HG03575 (cell line): Measurements from ENCODE around the gene PPEF1.
A peak's percentile ranks its signal among the peaks of the same experiment; 100 is the strongest.
"Not testable (repeated sequence)": the region's sequence is repeated elsewhere in the genome, so short reads cannot be mapped to it uniquely, and the experiment has no call there.

Source experiments
- ATAC-seq: cut with Tn5 transposase; IDR thresholded peaks from one replicate; pipeline ENCODE4 v1.9.1; 2021; ENCODE audit not compliant: unreplicated experiment, insufficient number of reproducible peaks, low FRiP score; ENCODE audit errors: extremely low read depth

PPEF1 gene

DNA sequence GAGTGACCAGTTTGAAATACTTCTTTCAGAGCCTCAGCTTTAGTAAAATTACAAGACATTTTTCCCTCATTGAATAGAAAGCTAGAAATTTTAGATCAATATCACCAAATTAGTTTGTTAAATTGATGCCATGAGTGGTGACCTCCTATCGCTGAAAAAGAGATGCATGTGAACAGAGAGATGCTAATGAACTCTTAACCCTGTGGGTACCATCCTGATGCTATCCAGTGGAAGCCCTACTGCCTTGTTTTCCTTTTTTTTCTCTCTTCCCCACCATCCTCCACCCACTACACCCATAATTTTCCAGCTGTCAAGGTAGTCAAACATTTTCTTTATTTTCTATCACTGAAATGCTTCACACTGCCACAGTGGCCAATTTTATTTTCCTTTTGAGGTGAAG, 61.9 kb downstream of the PPEF1 start:
- ATAC-seq, result no peak

DNA sequence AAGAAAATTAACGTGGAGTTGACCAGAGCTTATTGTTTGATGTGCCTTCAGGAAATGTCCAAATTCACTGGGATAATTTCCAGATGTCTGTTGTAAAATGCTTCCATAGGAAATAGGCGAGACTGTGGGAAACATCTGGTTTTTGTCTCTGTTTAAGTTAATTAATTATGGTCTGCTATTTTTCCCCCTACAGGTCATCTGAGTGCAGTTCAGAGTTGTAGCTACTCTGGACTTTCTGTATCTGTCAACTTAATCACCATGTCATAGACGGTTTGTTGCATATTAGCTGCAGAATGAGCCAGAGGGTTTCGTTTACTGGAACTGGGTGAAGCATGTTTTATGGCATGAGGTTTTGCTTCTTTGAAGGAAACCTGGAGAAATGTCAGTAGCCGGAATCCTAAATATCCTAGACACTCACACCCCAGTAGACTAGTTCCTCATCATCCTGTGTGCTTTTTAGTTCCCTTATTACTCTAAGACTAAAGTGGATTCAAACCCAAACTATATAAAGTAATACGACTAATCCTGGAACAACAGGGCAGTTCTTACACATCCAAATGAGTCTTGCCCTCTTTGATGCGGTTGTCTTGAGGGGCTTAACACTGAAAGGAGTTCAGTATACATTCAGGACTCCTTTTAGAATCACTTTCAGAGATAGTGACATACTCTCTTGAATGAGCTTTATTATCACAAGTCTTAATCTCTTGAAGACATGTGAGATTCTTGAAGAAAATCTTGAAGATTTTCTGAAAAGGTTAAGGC, 62.5 kb downstream of the PPEF1 start:
- no peak for ATAC-seq

DNA sequence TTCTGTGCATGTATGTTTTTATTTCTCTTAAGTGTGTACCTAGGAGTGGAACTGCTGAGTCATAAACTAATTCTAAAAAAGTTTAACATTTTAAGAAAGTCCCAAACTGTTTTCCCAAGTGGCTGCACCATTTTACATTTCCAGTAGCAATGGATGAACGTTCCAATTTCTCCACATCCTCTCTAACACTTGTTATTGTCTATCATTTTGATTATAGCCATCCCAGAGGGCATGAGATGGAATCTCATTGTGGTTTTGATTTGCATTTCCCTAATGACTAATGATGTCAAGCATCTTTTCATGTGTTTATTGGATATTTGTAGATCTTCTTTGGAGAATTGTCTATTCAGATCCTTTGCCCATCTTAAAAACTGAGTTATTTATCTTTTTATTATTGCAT, 82.5 kb downstream of the PPEF1 start:
- ATAC-seq, result no peak

DNA sequence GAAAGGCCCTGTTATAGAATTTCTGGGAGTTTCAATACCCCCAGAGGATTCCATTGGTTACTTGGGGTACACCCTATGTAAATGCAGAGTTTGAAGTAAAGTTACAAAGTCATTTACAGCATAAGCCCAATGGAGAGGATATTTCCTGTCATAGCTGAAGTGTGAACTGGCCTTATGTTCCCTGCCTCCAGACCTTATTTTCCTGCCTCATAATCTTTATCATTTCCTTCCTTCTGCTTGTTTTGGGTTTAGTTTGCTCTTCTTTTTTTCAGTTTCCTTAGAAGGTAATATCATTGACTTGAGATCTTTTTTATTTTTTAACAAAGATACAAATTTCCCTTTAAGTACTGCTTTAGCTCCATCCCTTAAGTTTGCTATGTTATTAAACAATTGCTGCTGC, 85.4 kb downstream of the PPEF1 start:
- no peak for ATAC-seq

DNA sequence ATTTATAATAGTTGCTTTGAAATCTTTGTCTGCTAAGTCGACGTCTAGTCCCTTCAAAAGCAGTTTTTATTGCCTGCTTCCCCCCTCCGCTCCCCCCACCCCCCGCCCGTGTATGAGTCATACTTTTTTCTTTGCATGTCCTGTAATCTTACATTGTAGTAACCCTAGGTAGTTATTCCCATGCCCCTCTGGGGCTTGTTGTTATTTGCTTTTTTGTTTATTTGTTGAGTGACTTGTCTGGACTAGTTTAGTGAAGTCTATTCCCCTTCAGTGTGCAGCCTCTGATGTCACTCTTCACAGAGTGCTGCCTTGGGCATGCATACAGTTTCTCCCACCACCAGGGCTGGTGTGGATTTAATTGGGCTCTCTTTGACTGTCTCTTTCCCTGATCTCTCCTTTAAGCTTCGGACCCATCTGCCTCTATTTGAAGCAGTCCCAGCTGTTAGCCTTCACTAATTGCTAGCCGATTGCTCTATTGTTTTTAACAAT, 86.2 kb downstream of the PPEF1 start:
- ATAC-seq, result no peak

DNA sequence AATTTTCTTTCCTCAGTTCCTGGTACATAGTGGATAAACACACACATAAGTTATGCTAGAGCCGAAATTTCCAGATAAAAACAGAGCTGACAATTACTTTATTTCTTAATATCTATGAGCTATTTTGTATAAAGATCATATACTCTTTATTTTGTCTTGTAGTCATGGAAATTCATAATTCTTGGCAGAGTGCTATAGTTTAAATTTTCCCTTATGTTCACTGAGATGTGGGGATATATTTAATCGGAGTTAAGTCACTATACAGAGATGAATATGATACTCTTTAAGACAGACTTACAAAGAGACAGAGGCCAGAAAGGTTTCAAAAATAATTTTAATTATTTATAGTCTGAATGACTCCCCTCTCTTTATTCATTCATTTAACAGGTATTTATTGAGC, 89.7 kb downstream of the PPEF1 start:
- no peak for ATAC-seq

DNA sequence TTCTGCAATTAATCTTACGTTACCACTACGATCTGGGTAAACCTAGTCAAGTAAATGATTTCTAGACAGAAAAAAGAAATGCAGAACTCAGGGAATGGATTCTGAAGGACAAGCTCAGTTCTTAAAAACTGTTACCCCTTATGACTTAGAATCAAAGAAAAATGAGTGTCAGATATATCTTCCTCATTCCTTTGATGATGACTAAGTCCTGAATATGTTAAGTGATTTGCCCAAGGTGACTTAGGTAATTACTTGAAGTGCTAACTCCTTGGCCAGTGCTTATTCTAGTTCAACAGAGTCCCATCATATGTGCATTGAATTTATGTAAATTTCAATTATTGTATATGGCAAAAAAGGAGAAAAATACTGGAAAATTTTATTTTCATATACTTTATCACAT, 92.5 kb downstream of the PPEF1 start:
- no peak for ATAC-seq

DNA sequence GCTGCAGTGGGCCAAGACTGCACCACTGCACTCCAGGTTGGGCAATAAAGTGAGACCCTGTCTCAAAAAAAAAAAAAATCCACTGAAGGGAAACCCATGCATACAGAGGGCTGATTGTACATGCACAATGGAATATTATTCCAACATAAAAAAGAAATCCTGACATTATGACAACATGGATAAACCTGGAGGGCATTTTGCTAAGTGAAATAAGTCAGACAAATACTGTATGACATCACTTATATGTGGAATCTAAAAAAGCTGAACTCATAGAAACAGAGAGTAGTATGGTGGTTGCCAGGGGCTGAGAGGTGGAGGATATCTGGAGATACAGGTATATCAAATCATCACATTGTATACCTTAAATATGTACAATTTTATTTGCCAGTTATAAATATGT, 102.2 kb downstream of the PPEF1 start:
- no peak for ATAC-seq

DNA sequence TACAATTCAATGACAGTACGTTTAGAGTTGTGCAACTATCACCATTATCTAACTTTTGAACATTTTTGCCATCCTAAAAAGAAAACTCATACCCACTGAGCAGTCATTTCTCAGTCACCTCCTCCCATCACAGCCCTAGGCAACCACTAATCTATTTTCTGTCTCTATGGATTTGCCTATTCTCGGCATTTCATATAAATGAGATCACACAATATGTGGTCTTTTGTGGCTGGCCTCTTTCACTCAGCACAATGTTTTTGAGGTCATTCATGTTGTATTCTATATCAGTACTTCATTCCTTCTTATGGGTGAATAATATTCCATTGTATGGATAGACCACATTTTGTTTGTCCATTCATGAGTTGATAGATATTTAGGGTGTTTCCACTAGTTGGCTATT, 103.0 kb downstream of the PPEF1 start:
- no peak for ATAC-seq

DNA sequence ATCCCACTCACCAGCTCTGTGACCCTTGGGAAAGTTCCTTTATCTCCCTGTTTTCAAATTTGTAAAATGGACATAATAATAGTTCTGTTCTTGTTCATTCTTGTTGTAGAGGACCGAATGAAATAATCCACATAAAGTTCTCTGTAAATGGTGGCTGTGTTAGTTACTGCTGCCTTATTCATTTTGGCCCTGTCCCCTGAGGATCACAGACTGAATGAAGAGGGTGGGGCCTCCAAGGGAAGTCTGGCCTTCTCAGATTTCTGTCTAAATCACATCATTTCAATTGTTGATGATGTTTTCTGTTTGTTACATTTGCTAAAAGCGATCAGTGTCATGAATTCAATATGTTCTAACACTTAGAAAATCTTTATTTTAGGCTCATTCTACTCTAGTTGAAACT, 117.9 kb downstream of the PPEF1 start:
- ATAC-seq, result no peak

DNA sequence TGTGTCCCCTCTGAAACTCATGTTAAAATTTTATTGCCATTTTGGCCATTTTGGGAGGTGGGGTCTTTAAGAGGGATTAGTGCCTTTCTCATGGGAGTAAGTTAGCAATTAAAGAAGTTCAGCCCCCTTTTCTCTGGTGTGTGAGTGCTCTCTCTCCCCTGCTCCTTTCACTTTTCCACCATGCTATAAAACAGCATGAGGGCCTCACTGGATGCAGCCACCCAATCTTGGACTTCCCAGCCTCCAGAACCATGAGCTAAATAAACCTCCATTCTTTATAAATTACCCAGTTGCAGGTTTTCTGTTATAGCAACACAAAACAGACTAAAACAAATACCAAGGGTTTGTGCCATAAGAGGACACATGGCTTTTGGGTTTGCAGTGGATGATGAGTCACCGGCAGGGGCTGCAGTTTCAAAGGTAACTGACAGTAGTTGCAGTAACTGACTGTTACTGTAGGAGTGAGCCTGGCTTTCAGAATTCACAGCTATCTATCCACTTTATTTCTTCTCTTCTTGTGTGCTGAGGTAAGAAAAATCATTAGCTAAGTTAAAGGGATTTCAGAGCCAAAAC, 121.5 kb downstream of the PPEF1 start:
- no peak for ATAC-seq

DNA sequence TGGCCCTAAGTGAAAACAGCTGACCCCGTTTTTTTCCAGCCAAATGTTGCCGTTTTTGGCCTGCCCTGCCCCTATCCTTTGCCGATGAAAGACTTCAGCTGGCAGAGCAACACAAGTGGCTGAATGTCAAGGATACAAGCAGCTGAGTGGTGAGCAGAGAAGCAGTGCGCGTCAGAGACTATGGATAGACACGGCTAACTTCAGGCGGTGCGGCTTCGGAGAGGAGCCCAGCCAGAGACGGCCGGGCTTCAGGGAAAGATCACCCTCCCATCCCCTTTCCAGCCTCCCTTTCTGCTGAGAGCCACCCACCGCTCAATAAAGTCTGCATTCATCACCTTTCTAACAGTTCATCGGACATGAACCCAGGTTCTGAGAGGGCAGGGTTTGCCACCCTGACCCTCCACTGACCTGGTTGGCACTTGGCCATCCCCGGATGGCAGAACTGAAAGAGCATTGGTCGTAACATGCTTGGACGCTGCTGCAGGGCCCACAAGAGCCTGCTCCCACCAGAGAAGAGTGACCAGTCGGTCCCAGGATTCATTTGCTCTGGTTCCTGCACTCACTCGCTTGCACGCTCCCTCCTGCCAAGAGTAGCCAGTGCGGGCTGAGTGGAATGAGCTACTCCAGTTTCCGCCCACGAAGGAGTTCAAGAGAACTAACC, 125.8 kb downstream of the PPEF1 start:
- ATAC-seq, result no peak

DNA sequence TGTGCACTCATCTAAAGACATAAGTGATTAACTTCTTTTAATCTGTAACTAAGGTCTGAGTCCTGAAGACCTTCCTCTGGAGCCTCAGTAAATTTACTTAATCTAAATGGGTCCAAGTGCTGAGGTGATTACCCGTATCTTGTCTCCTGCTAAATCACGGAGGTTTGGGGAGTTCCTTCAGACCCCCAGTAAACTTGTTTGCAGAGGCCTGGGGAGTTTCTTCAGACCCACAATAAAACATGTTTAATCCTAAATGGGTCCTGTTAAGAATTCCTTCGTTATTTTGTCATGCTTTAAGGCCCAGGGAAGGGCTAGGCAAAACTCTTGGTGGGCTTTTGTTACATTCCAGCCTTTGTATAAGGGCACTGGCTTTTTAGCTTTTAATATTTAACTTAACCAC, 140.5 kb downstream of the PPEF1 start:
- not testable (repeated sequence) for ATAC-seq

DNA sequence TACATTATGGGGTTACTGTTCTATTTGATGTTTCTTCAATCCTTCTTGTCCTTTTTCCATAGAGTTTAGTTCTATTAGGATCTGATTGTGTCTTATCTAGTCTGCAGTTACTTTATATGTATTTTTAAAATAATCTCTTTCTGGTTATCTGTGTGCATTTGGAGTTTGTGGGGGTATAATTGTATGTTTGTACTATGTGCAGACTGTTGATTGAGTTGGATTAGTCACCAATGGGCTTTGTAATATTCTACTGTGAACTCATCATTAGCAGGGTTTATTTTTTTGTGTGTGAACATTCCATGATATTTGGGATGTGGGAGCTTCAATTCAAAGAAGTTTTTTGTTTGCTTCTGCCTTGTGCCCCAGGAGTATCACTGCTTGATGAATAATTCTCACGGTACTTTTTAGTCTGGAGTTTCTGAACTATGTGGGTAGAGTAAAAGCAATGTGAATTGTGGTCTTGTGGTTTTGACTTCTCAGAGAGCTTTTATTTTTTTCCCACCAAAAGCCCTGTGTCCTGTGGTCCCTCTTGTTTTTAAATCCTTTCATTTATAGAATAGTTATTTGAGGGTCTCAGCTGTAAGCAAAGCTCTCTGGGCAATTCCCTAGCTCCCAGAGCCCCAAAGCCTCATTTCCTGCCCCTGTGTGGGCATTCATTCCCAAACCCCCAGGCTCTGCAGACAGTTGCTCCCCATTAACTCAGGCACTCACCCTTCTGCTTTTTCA, 148.6 kb downstream of the PPEF1 start:
- ATAC-seq, result peak; percentile 90

DNA sequence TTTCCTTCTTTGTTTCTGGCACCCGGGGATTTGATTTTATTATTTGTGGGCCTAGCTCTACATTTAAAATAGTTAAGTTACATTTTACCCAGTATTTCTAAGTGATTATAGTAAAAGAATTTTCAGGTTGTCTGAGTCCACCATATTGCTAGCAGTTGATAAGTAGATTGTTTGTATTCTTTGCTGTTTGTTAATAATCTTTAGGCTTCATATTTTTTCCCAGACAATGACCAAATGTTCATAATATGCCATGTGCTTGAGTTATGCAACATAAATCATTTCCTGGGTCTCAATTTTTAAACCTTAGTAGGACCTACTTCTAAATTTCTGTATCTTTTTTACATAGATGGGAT, 149.2 kb downstream of the PPEF1 start:
- ATAC-seq, result no peak

DNA sequence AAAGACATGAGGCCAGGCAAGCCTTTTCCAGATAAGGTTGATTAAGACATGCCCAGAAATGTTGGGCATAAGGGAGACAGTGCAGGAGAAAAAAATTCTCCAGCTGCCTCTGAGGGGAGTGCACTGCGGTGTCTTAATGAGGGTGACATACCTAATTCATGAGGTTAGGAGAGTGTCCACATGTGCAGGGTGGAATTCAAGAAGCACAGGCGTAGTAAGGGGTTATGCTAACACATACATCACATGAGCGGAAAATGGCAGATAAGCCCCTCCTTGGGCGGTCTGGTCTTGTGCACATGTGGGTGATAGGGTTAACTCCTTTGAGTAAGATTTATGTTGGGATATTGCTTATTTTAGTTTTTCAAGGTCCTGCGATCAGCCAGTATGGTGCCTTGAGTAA, 154.1 kb downstream of the PPEF1 start:
- no peak for ATAC-seq

DNA sequence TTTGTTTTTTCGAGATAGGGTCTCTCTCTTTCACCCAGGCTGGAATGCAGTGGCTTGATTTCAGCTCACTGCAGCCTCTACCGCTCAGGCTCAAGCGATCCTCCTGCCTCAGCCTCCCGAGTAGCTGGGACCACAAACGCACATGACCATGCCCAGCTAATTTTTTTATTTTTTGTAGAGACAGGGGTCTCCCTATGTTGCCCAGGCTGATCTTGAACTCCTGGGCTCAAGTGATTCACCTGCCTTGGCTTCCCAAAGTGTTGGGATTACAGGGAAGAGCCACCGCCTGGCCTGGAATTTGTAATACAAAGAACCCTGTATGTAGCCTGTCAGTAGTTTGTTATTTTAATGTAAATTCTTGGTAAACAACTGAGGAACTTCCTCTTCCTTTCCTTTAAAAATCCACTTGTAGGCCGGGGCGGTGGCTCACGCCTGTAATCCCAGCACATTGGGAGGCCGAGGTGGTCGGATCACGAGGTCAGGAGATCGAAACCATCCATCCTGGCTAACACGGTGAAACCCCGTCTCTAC, 157.0 kb downstream of the PPEF1 start:
- no peak for ATAC-seq

DNA sequence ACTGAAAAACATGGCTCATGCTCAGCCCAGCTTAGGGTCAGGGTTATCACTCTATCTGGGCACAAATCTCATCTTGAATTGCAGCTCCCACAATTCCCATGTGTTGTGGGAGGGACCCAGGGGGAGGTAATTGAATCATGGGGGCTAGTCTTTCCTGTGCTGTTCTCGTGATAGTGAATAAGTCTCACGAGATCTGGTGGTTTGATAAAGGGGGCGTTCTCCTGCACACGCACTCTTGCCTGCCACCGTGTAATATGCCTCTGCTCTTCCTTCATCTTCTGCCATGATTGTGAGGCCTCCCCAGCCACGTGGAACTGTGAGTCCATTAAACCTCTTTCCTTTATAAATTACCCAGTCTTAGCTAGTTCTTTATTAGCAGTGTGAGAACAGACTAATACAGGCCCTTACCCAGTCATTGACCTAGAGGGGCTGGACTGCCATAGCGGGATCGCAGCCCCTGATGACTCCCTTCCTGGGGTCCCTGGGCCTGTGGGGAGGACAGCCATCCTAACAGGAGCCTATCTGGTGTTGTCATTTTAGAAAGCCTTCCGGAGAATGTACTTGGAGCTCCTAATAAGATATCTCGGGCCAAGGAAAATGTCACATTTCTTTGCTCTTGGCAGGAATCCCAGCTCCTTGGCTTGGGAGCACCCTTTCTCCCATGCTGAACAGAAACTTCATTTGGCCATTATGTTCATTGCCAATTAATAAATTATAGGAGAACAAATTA, 163.9 kb downstream of the PPEF1 start:
- no peak for ATAC-seq

DNA sequence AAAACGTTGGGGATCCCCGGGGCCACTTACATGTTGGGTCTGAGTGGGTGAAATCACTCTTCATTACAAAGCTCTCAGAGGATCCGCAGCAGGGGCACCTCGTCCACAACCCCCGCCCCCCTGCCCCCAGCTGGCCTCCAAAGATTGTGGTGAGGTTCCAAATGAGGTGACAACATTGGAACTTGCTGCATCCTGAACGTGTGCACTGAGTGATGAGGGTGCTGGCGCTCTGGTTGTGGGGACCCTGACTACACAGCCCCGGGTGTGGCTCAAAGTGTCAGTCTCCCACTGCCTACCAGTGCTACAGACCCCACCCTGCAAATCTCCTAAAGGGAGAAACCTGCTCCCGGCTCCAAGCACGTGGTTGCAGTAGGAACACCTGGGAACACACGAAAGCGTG, 164.5 kb downstream of the PPEF1 start:
- ATAC-seq, result no peak
